GM23338 (cell line): Measurements from ENCODE around the gene WIPI1. TPM values are rescaled to one million over a fixed set of nuclear protein-coding genes. Genes with fewer than 3 reads are reported as not detected.

Experiments
- ATAC-seq: fragments of 200-7000 bp; cut with Tn5 transposase; 3 replicates; pipeline ENCODE4 v1.9.1; 2020
- DNase-seq: peaks from one replicate; pipeline ENCODE4 v3.0.0-alpha.2; 2015; ENCODE audit warnings: low spot score
- H2AFZ ChIP-seq: fragments of 200-600 bp; sonication (generic); 2 replicates; pipeline ENCODE4 v1.8.0; 2016; ENCODE audit warnings: antibody characterized with exemption, mild to moderate bottlenecking, moderate library complexity
- H3F3A ChIP-seq: fragments of 200-600 bp; sonication (generic); replicated peaks from 2 replicates; pipeline ENCODE4 v1.8.0; 2017; ENCODE audit warnings: antibody characterized with exemption, mixed run types, low read depth
- H3K27ac ChIP-seq: fragments of 200-600 bp; sonication (generic); 2 replicates; pipeline ENCODE4 v1.6.1; 2016; ENCODE audit warnings: low read depth
- H3K27me3 ChIP-seq: fragments of 200-600 bp; sonication (generic); 2 replicates; pipeline ENCODE4 v1.8.0; 2016; ENCODE audit warnings: mild to moderate bottlenecking, mixed run types, moderate library complexity; ENCODE audit not compliant: insufficient read depth
- H3K36me3 ChIP-seq: fragments of 200-600 bp; sonication (generic); 2 replicates; pipeline ENCODE4 v1.8.0; 2016; ENCODE audit warnings: mild to moderate bottlenecking; ENCODE audit not compliant: insufficient read depth
- H3K4me1 ChIP-seq: fragments of 200-600 bp; sonication (generic); 2 replicates; pipeline ENCODE4 v1.8.0; 2016; ENCODE audit warnings: mild to moderate bottlenecking, moderate library complexity; ENCODE audit not compliant: insufficient read depth
- H3K4me2 ChIP-seq: fragments of 200-600 bp; sonication (generic); 2 replicates; pipeline ENCODE4 v1.7.1; 2017; ENCODE audit warnings: mixed run types
- H3K4me3 ChIP-seq: fragments of 200-600 bp; sonication (generic); 2 replicates; pipeline ENCODE4 v1.6.1; 2016; ENCODE audit warnings: mixed run types
- H3K79me2 ChIP-seq: fragments of 200-600 bp; sonication (generic); replicated peaks from 2 replicates; pipeline ENCODE4 v1.8.0; 2017; ENCODE audit warnings: mild to moderate bottlenecking; ENCODE audit not compliant: insufficient read depth
- H3K9me2 ChIP-seq: fragments of 200-600 bp; sonication (generic); 2 replicates; pipeline ENCODE4 v1.8.0; 2017; ENCODE audit not compliant: insufficient read depth
- H4K20me1 ChIP-seq: fragments of 200-600 bp; sonication (generic); replicated peaks from 2 replicates; pipeline ENCODE4 v1.8.0; 2017; ENCODE audit warnings: mild to moderate bottlenecking; ENCODE audit not compliant: insufficient read depth
- H3K27ac Mint-ChIP-seq: 2 replicates; pipeline ENCODE4 v1.8.0; 2020; ENCODE audit warnings: inconsistent platforms, mild to moderate bottlenecking, moderate library complexity, mixed read lengths
- H3K27me3 Mint-ChIP-seq: 3 replicates; pipeline ENCODE4 v1.8.0; 2022; ENCODE audit warnings: low read depth, mild to moderate bottlenecking, moderate library complexity, mixed read lengths, inconsistent platforms; ENCODE audit not compliant: insufficient read depth, poor library complexity
- H3K36me3 Mint-ChIP-seq: 3 replicates; pipeline ENCODE4 v1.8.0; 2021; ENCODE audit warnings: low read depth, mild to moderate bottlenecking, inconsistent platforms, moderate library complexity, mixed read lengths
- H3K4me1 Mint-ChIP-seq: 3 replicates; pipeline ENCODE4 v1.8.0; 2020; ENCODE audit warnings: mild to moderate bottlenecking, inconsistent platforms, mixed read lengths
- H3K4me3 Mint-ChIP-seq: 3 replicates; pipeline ENCODE4 v1.8.0; 2021; ENCODE audit warnings: moderate library complexity, mild to moderate bottlenecking, inconsistent platforms, mixed read lengths
- H3K9me3 Mint-ChIP-seq: 3 replicates; pipeline ENCODE4 v1.8.0; 2020; ENCODE audit warnings: moderate library complexity, mild to moderate bottlenecking, inconsistent platforms, mixed read lengths
- CREB1 ChIP-seq: fragments of 250-450 bp; sonication (Bioruptor Pico); IDR thresholded peaks from 2 replicates; pipeline ENCODE4 v1.5.0; 2020; ENCODE audit warnings: low read depth, mild to moderate bottlenecking, moderate library complexity
- CTCF ChIP-seq, 2 experiments: fragments of 200-600 bp in 1 of 2; sonication (generic) in 1 of 2; conservative IDR thresholded peaks; 2 replicates each; pipeline versions ENCODE4 v1.5.1 to v1.6.1; 2016 to 2017; ENCODE audit warnings: antibody characterized with exemption in 2 of 2, low read depth in 2 of 2, mild to moderate bottlenecking in 2 of 2, moderate library complexity in 1 of 2
- ETS1 ChIP-seq: IDR thresholded peaks from 2 replicates; pipeline ENCODE4 v1.6.1; 2016; ENCODE audit warnings: antibody characterized with exemption
- EZH2 ChIP-seq: fragments of 200-600 bp; sonication (generic); IDR thresholded peaks from one replicate; pipeline ENCODE4 v1.8.0; 2017; ENCODE audit warnings: antibody characterized with exemption, mild to moderate bottlenecking, low read depth; ENCODE audit not compliant: unreplicated experiment
- EZH2phosphoT487 ChIP-seq: fragments of 200-600 bp; sonication (generic); IDR thresholded peaks from one replicate; pipeline ENCODE4 v1.8.1; 2018; ENCODE audit warnings: antibody characterized with exemption; ENCODE audit not compliant: unreplicated experiment
- JUNB ChIP-seq: IDR thresholded peaks from one replicate; pipeline ENCODE4 v1.6.1; 2016; ENCODE audit warnings: antibody characterized with exemption; ENCODE audit not compliant: unreplicated experiment
- NANOG ChIP-seq: IDR thresholded peaks from 2 replicates; pipeline ENCODE4 v1.6.1; 2016; ENCODE audit warnings: antibody characterized with exemption, borderline replicate concordance
- POLR2AphosphoS5 ChIP-seq: IDR thresholded peaks from 2 replicates; pipeline ENCODE4 v1.6.1; 2016; ENCODE audit warnings: antibody characterized with exemption, low read depth
- REST ChIP-seq: IDR thresholded peaks from one replicate; pipeline ENCODE4 v1.6.1; 2018; ENCODE audit warnings: antibody characterized with exemption; ENCODE audit not compliant: unreplicated experiment
- STAT1 ChIP-seq: IDR thresholded peaks from one replicate; pipeline ENCODE4 v1.6.1; 2016; ENCODE audit warnings: antibody characterized with exemption; ENCODE audit not compliant: unreplicated experiment
- ZNF114 ChIP-seq: fragments of 250-450 bp; sonication (Bioruptor Pico); IDR thresholded peaks from 2 replicates; pipeline ENCODE4 v1.5.0; 2020; ENCODE audit warnings: mild to moderate bottlenecking, moderate library complexity
- ZNF331 ChIP-seq: fragments of 250-450 bp; sonication (Bioruptor Pico); IDR thresholded peaks from 2 replicates; pipeline ENCODE4 v1.5.0; 2020; ENCODE audit warnings: low read depth, mild to moderate bottlenecking, moderate library complexity
- ZNF462 ChIP-seq: fragments of 250-450 bp; sonication (Bioruptor Pico); IDR thresholded peaks from 2 replicates; pipeline ENCODE4 v1.5.0; 2020; ENCODE audit warnings: mild to moderate bottlenecking, moderate library complexity
- polyA plus RNA-seq: library from polyadenylated mRNA; unstranded; fragments of >200 nt; fragmentation: Nextera tagmentation; extraction: Ambion mirVana; gene quantifications from 2 replicates; pipeline ENCODE4 v1.2.1, GENCODE V29; 2016
- total RNA-seq: library from RNA; depleted of rRNA; stranded (reverse); fragments of >200 nt; shearing (Covaris generic); gene quantifications from 2 replicates; pipeline ENCODE4 v1.2.3, GENCODE V29; 2014

Gene WIPI1
- total and polyA plus RNA-seq, 2 experiments from 2014 or later, result 24.1 to 29.3 TPM

- Histone ChIP-seq H3K9me2 (no peaks in the 10 kb centered on the region), H3K4me3 (no peak overlapping the region), H3K4me1 (no peaks in the 10 kb centered on the region), H3K27ac (no peak overlapping the region), H3K4me2 (no peak overlapping the region), H3F3A (no peaks in the 10 kb centered on the region), H4K20me1 (no peaks in the 10 kb centered on the region), H3K36me3 (no peaks in the 10 kb centered on the region), H3K27me3 (no peaks in the 10 kb centered on the region), H2AFZ (no peak overlapping the region), H3K79me2 (no peaks in the 10 kb centered on the region)
- H3K4me3 Mint-ChIP-seq, result no peak overlapping the region
- no peaks in the 10 kb centered on the region; the same call in 2 of the 3 replicates for H3K4me1 Mint-ChIP-seq
- H3K36me3 Mint-ChIP-seq, result no peaks in the 10 kb centered on the region
- H3K9me3 Mint-ChIP-seq, result no peaks in the 10 kb centered on the region; the same call in 2 of the 3 replicates
- H3K27me3 Mint-ChIP-seq, result no peaks in the 10 kb centered on the region
- DNase-seq (no peak), ATAC-seq (no peak)
- H3K27ac Mint-ChIP-seq, result no peak overlapping the region
- TF ChIP-seq EZH2phosphoT487 (no peak), POLR2AphosphoS5 (no peak), NANOG (no peak), JUNB (no peak), ETS1 (no peak), ZNF114 (CRISPR knock-in tag) (no peak), ZNF462 (CRISPR knock-in tag) (no peak), ZNF331 (CRISPR knock-in tag) (no peak), STAT1 (no peak), EZH2 (no peak), CTCF (conservative IDR thresholded peaks at IDR 0.05; ENCODE audit: low read depth in 2 of 2) (no peak), REST (no peak), CREB1 (CRISPR knock-in tag) (no peak)
Measured at GRCh38 chr17:68470961-68471360, 13.7 kb upstream of the WIPI1 start.
